GM12801 (cell line): Measurements from ENCODE around the gene GNG12.

ENCODE experiments used
- TF ChIP-seq, protein P1 (sequence below): IDR thresholded peaks from one replicate; pipeline ENCODE4 v1.5.1; 2011; ENCODE audit warnings: control low read depth; ENCODE audit not compliant: insufficient read length; ENCODE audit errors: extremely low read depth

GNG12 gene

DNA sequence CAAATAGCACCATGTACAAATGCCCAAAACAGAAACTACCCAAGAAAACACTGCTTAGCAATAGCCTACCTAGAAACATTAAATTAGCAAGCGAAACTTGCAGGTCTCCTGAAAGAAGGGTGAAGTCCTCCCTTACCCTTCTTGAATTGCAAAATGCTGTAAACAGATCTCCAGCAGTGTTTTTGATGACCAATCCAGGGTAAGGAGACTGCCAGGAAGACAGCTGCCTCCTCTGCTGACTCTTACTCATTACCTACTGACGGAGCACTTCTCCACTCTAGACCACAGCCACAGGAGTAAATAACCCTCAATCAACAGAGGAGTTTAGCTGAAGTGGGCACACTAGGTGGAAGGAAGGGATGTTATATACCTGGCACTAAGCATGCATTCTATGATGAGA, 180.5 kb downstream of the GNG12 start:
- TF ChIP-seq, protein P1, sequence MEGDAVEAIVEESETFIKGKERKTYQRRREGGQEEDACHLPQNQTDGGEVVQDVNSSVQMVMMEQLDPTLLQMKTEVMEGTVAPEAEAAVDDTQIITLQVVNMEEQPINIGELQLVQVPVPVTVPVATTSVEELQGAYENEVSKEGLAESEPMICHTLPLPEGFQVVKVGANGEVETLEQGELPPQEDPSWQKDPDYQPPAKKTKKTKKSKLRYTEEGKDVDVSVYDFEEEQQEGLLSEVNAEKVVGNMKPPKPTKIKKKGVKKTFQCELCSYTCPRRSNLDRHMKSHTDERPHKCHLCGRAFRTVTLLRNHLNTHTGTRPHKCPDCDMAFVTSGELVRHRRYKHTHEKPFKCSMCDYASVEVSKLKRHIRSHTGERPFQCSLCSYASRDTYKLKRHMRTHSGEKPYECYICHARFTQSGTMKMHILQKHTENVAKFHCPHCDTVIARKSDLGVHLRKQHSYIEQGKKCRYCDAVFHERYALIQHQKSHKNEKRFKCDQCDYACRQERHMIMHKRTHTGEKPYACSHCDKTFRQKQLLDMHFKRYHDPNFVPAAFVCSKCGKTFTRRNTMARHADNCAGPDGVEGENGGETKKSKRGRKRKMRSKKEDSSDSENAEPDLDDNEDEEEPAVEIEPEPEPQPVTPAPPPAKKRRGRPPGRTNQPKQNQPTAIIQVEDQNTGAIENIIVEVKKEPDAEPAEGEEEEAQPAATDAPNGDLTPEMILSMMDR, result no peak
